Erythroblast (primary cell): Measurements from ENCODE around the gene TEPSIN.

Source experiments
- GATA1 ChIP-seq: IDR thresholded peaks from 2 replicates; pipeline ENCODE4 v1.6.1; 2011; ENCODE audit warnings: low read depth, mild to moderate bottlenecking, control low read depth, low read length, moderate library complexity
- POLR2A ChIP-seq: IDR thresholded peaks from 2 replicates; pipeline ENCODE4 v1.6.1; 2011; ENCODE audit warnings: mild to moderate bottlenecking, low read length

DNA sequence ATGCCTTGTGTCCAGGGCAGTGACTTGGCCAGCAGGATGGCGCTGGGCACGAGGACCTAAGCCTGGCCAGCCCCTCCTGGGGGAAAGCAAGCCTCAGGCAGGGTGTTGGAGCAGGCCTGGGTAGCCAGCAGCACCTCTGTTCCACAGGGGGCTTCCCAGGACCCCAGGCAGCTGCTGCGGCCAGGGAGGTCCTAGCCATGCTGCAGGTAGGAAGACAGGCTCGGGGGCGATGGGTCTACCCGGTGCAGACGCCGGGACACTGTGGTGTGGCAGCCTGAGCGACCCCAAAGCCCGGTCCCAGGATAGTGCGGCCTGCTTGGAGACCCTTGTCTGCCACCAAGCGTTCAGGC, 50.4 kb downstream of the TEPSIN start:
- TF ChIP-seq POLR2A, result no peak
- TF ChIP-seq GATA1, result no peak
